Measurements from ENCODE around the gene SREBF2. TPM values are rescaled to one million over a fixed set of nuclear protein-coding genes. Genes with fewer than 3 reads are reported as not detected.
"Not testable (repeated sequence)": the region's sequence is repeated elsewhere in the genome, so short reads cannot be mapped to it uniquely, and the experiment has no call there.

The SREBF2 gene
- total RNA-seq, 2 donors from 2014 or later, result 159 to 192 TPM

DNA sequence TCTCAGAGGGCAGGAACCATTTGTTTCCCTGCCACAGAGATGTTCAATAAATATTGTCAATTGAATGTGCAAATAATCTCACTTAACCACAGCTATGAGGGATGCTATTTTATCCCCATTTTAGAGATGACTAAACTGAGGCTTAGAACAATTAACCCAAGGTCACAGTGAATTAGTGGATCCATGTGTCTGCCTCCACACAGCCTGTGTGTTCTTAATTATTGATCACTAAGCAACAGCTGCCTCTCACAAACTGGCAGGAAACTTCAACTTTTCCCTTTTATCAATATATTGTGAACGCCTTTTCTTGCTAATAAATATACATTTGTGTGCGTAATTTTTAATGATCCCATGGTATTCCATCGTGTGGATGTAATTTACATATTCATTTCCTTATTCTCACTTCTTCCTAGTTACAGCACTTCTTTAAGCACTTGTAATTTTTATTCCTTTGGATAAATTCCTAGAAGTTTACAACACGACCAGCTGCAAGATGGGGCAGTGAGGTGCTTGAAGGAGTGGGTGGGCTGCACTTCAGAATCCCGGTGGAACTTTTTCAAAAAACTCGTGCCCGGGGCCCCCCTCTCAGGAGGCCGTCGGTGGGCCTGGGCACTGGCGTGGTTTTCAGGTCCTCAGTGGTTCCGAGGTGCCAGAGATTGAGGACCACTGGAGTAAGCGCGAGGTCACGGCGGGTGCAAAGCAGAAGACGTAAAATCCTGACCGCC, 915 bp upstream of the SREBF2 start:
- Histone ChIP-seq H3K36me3 (no peaks in the 10 kb centered on the region), H3K27me3 (no peaks in the 10 kb centered on the region), H3K4me3 (peak overlapping the region; percentile 96), H3K4me1 (peaks cover 6% of the 10 kb centered on the region), H3K27ac (peak overlapping the region; percentile 92), H3K9ac (ENCODE audit: low read depth in 2 of 2, low read length in 2 of 2) (peak overlapping the region; percentile 87), H3K9me3 (no peaks in the 10 kb centered on the region)
- TF ChIP-seq CTCF (IDR thresholded peaks at IDR 0.05), result no peak
- DNase-seq, result no peak
- intact Hi-C loops (cut with DNase I), result no loop called here

GRCh38 chr22:41833369-41834004, 582 bp downstream of the SREBF2 start:
- peaks cover 4% of the 10 kb centered on the region for H3K4me1 ChIP-seq
- intact Hi-C loops (cut with DNase I), result no loop called here

GRCh38 chr22:41834005-41834944, 1.4 kb downstream of the SREBF2 start:
- no peak for DNase-seq
- H3K27ac ChIP-seq, result peak overlapping the region; percentile 92
- H3K27me3 ChIP-seq, result no peaks in the 10 kb centered on the region
- no peaks in the 10 kb centered on the region for H3K36me3 ChIP-seq
- peak overlapping the region; percentile 94 to 96 for H3K9ac ChIP-seq (ENCODE audit: low read depth in 2 of 2, low read length in 2 of 2)
- intact Hi-C loops (cut with DNase I), result no loop called here
- H3K9me3 ChIP-seq, result no peaks in the 10 kb centered on the region
- H3K4me3 ChIP-seq, result peak overlapping the region; percentile 96
- no peak for TF ChIP-seq CTCF (IDR thresholded peaks at IDR 0.05)
- H3K4me1 ChIP-seq, result peaks cover 4% of the 10 kb centered on the region

More at GRCh38 chr22:41833369-41834004, 582 bp downstream of the SREBF2 start:
- Histone ChIP-seq H3K9me3 (no peaks in the 10 kb centered on the region), H3K36me3 (no peaks in the 10 kb centered on the region), H3K9ac (ENCODE audit: low read depth in 2 of 2, low read length in 2 of 2) (peak overlapping the region; percentile 94 to 96), H3K4me3 (peak overlapping the region; percentile 96), H3K27me3 (no peaks in the 10 kb centered on the region), H3K27ac (peak overlapping the region; percentile 92)
- no peak for TF ChIP-seq CTCF (IDR thresholded peaks at IDR 0.05)
- DNase-seq, result peak; percentile 57

- peak overlapping the region; percentile 26 for H3K27ac ChIP-seq
- intact Hi-C loops (cut with DNase I); H3K27me3 ChIP-seq; DNase-seq; H3K9me3 ChIP-seq; H3K36me3 ChIP-seq; H3K4me1 ChIP-seq; H3K4me3 ChIP-seq; H3K9ac ChIP-seq (ENCODE audit: low read depth in 2 of 2, low read length in 2 of 2): not testable (repeated sequence)
Measured at GRCh38 chr22:41835462-41835861, 2.6 kb downstream of the SREBF2 start.

- Histone ChIP-seq H3K36me3 (no peaks in the 10 kb centered on the region), H3K27ac (no peak overlapping the region), H3K4me1 (peaks cover 11% of the 10 kb centered on the region), H3K9ac (ENCODE audit: low read depth in 2 of 2, low read length in 2 of 2) (no peak overlapping the region), H3K27me3 (no peaks in the 10 kb centered on the region), H3K4me3 (no peak overlapping the region), H3K9me3 (no peaks in the 10 kb centered on the region)
- no peak for DNase-seq
- TF ChIP-seq CTCF (IDR thresholded peaks at IDR 0.05), result no peak
- intact Hi-C loops (cut with DNase I), result no loop called here
Measured at GRCh38 chr22:41836551-41836950, 3.6 kb downstream of the SREBF2 start.

All from colonic mucosa (tissue), 4 donors.